CD14-positive monocyte (primary cell): ENCODE results near the gene WASF2. TPM values are rescaled to one million over a fixed set of nuclear protein-coding genes. Genes with fewer than 3 reads are reported as not detected.

Experiments
- DNase-seq, 3 donors: peaks; one replicate each; pipeline ENCODE4 v3.0.0-alpha.2; 2011 to 2022
- H2AFZ ChIP-seq: 2 replicates; pipeline ENCODE4 v1.6.0; 2012; ENCODE audit warnings: mild to moderate bottlenecking, low read depth, low read length, inconsistent platforms; ENCODE audit not compliant: insufficient read depth, poor library complexity, severe bottlenecking
- H3K27ac ChIP-seq, 2 donors: 1 replicate in 1 of 2; 2 replicates in 1 of 2; pipeline ENCODE4 v1.5.1; 2012 to 2013; ENCODE audit warnings: low read length in 2 of 2, control low read depth in 1 of 2, inconsistent platforms in 1 of 2, low read depth in 1 of 2, mild to moderate bottlenecking in 1 of 2
- H3K27me3 ChIP-seq, 2 donors: one replicate each; pipeline versions ENCODE4 v1.6.0 to v1.6.1; 2011 to 2013; ENCODE audit warnings: low read length in 2 of 2; ENCODE audit not compliant: control insufficient read depth in 2 of 2, insufficient read depth in 2 of 2
- H3K36me3 ChIP-seq, 2 donors: replicated peaks in 1 of 2; 1 replicate in 1 of 2; 2 replicates in 1 of 2; pipeline versions ENCODE4 v1.5.1 to v1.6.1; 2012 to 2013; ENCODE audit warnings: low read length in 2 of 2, control low read depth in 1 of 2, inconsistent platforms in 1 of 2, mild to moderate bottlenecking in 1 of 2; ENCODE audit not compliant: insufficient read depth in 2 of 2, control insufficient read depth in 1 of 2
- H3K4me1 ChIP-seq, 2 donors: 1 replicate in 1 of 2; 2 replicates in 1 of 2; pipeline versions ENCODE4 v1.5.1 to v1.6.1; 2012 to 2013; ENCODE audit warnings: low read length in 2 of 2, control low read depth in 1 of 2, inconsistent platforms in 1 of 2, mild to moderate bottlenecking in 1 of 2, moderate library complexity in 1 of 2; ENCODE audit not compliant: insufficient read depth in 2 of 2, control insufficient read depth in 1 of 2
- H3K4me2 ChIP-seq: replicated peaks from 2 replicates; pipeline ENCODE3; 2012; ENCODE audit warnings: low read length, moderate library complexity, mild to moderate bottlenecking; ENCODE audit not compliant: poor library complexity, severe bottlenecking; ENCODE audit errors: extremely low read depth
- H3K4me3 ChIP-seq, 3 experiments: fragments of 200-600 bp in 1 of 3; sonication (generic) in 1 of 3; replicated peaks in 1 of 3; 1 replicate in 2 of 3; 2 replicates in 1 of 3; pipeline ENCODE4 v1.5.1; 2011 to 2013; ENCODE audit warnings: low read length in 3 of 3, mild to moderate bottlenecking in 3 of 3, control low read depth in 2 of 3, low read depth in 2 of 3, inconsistent platforms in 1 of 3, moderate library complexity in 1 of 3
- H3K79me2 ChIP-seq: 2 replicates; pipeline ENCODE4 v1.6.0; 2012; ENCODE audit warnings: mild to moderate bottlenecking, control low read depth, inconsistent platforms, low read length, moderate library complexity; ENCODE audit not compliant: insufficient read depth
- H3K9ac ChIP-seq: 2 replicates; pipeline ENCODE4 v1.6.0; 2017; ENCODE audit warnings: low read length, mild to moderate bottlenecking; ENCODE audit not compliant: insufficient read depth, poor library complexity, severe bottlenecking
- H3K9me3 ChIP-seq, 2 donors: replicated peaks in 1 of 2; 1 replicate in 1 of 2; 2 replicates in 1 of 2; pipeline versions ENCODE4 v1.5.1 to v1.6.1; 2012 to 2013; ENCODE audit warnings: low read length in 2 of 2, control low read depth in 1 of 2; ENCODE audit not compliant: control insufficient read depth in 1 of 2, insufficient read depth in 1 of 2
- H4K20me1 ChIP-seq: 2 replicates; pipeline ENCODE4 v1.6.0; 2012; ENCODE audit warnings: mild to moderate bottlenecking, low read length, control low read depth, moderate library complexity; ENCODE audit not compliant: insufficient read depth
- H3K27ac Mint-ChIP-seq, 7 donors: one replicate each; pipeline ENCODE4 v1.8.0; 2020; ENCODE audit warnings: mild to moderate bottlenecking in 7 of 7, mixed read lengths in 7 of 7, moderate library complexity in 6 of 7, inconsistent platforms in 2 of 7
- H3K27me3 Mint-ChIP-seq, 3 donors: one replicate each; pipeline ENCODE4 v1.8.0; 2021 to 2022; ENCODE audit warnings: low read depth in 3 of 3, mild to moderate bottlenecking in 3 of 3, mixed read lengths in 3 of 3, moderate library complexity in 3 of 3, inconsistent platforms in 1 of 3
- H3K36me3 Mint-ChIP-seq, 2 donors: one replicate each; pipeline ENCODE4 v1.8.0; 2020; ENCODE audit warnings: mixed read lengths in 2 of 2, inconsistent platforms in 1 of 2, mild to moderate bottlenecking in 1 of 2
- H3K4me1 Mint-ChIP-seq: one replicate; pipeline ENCODE4 v1.8.0; 2020; ENCODE audit warnings: mild to moderate bottlenecking, mixed read lengths
- H3K4me3 Mint-ChIP-seq, 2 donors: one replicate each; pipeline ENCODE4 v1.8.0; 2020; ENCODE audit warnings: mild to moderate bottlenecking in 2 of 2, mixed read lengths in 2 of 2, moderate library complexity in 1 of 2
- H3K9me3 Mint-ChIP-seq, 7 donors: one replicate each; pipeline ENCODE4 v1.8.0; 2020 to 2022; ENCODE audit warnings: mixed read lengths in 7 of 7, mild to moderate bottlenecking in 6 of 7, moderate library complexity in 6 of 7, inconsistent platforms in 2 of 7
- CTCF ChIP-seq: fragments of 200-600 bp; IDR thresholded peaks from one replicate; pipeline ENCODE4 v1.8.0; 2022; ENCODE audit warnings: antibody characterized with exemption, mild to moderate bottlenecking
- WGBS: methylation state at CpG from one replicate; pipeline ENCODE4 v1.1.5; 2013; ENCODE audit warnings: missing lambda C conversion rate; ENCODE audit not compliant: insufficient coverage; 5-methylcytosine and 5-hydroxymethylcytosine counted together
- intact Hi-C, 2 donors: fragments of 100-400 bp; cut with micrococcal nuclease; formaldehyde crosslinking; loops; one replicate each; pipeline versions ENCODE4 v1.15.0 to v1.15.1; 2023
- polyA plus RNA-seq, 3 donors: library from polyadenylated mRNA; depleted of rRNA in 1 of 3; unstranded in 2 of 3; stranded (reverse) in 1 of 3; fragments of 300-500 nt in 2 of 3; fragments of >200 nt in 1 of 3; fragmentation: Illumina TruSeq in 2 of 3; gene quantifications; 1 replicate in 2 of 3; 2 replicates in 1 of 3; pipeline ENCODE4 v1.2.3, GENCODE V29; 2012 to 2021

The WASF2 gene
- polyA plus RNA-seq, 3 donors: 53.5 to 91.6 (median 86.4) TPM

GRCh38 chr1:27530192-27530591 lies 40.2 kb upstream of the WASF2 start:
- Histone ChIP-seq H3K4me3 (no peak overlapping the region), H4K20me1 (no peaks in the 10 kb centered on the region), H2AFZ (no peak overlapping the region), H3K9ac (no peak overlapping the region), H3K4me1 (peaks cover 37 to 51% of the 10 kb centered on the region in 2 donors), H3K36me3 (no peaks in the 10 kb centered on the region), H3K27ac (no peak overlapping the region), H3K27me3 (peaks cover 0 to 8% of the 10 kb centered on the region in 2 donors), H3K9me3 (no peaks in the 10 kb centered on the region), H3K79me2 (peaks cover 15% of the 10 kb centered on the region), H3K4me2 (no peak overlapping the region)
- Mint-ChIP-seq H3K4me3 (no peak overlapping the region), H3K27ac (peak overlapping the region in 1 of 7 donors; percentile 54), H3K9me3 (peaks cover 0 to 3% (median 0%) of the 10 kb centered on the region in 7 donors), H3K4me1 (peaks cover 55% of the 10 kb centered on the region), H3K36me3 (peaks cover 17 to 18% of the 10 kb centered on the region in 2 donors), H3K27me3 (peaks cover 10 to 16% (median 15%) of the 10 kb centered on the region in 3 donors)
- DNase-seq: no peak
- intact Hi-C loops: no loop called here
- WGBS: 98% methylated on average over 7 of the region's 10 CpGs
- no peak for TF ChIP-seq CTCF

GRCh38 chr1:27529704-27530018 lies 39.7 kb upstream of the WASF2 start:
- Histone ChIP-seq H3K9ac (no peak overlapping the region), H3K27ac (no peak overlapping the region), H3K4me3 (no peak overlapping the region), H3K9me3 (no peaks in the 10 kb centered on the region), H3K4me2 (no peak overlapping the region), H3K79me2 (peaks cover 15% of the 10 kb centered on the region), H3K36me3 (no peaks in the 10 kb centered on the region), H2AFZ (no peak overlapping the region), H3K27me3 (peaks cover 0 to 8% of the 10 kb centered on the region in 2 donors), H4K20me1 (no peaks in the 10 kb centered on the region), H3K4me1 (peaks cover 43 to 56% of the 10 kb centered on the region in 2 donors)
- WGBS: 92% methylated on average over 2 of the region's 5 CpGs
- Mint-ChIP-seq H3K9me3 (peaks cover 0 to 3% (median 0%) of the 10 kb centered on the region in 7 donors), H3K4me1 (peaks cover 59% of the 10 kb centered on the region), H3K36me3 (peaks cover 16 to 17% of the 10 kb centered on the region in 2 donors), H3K27me3 (peaks cover 10 to 16% (median 15%) of the 10 kb centered on the region in 3 donors), H3K4me3 (peak overlapping the region in 1 of 2 donors; percentile 42), H3K27ac (no peak overlapping the region)
- DNase-seq: no peak
- TF ChIP-seq CTCF: no peak
- intact Hi-C loops: no loop called here
